HTERT RPE-1 (cell line): ENCODE data around the gene GADD45G.

Experiments
- in situ Hi-C: fragments of 300-500 bp; cut with MboI; formaldehyde crosslinking; loops from 4 replicates; pipeline ENCODE4 v1.14.3; 2020; ENCODE audit warnings: low sequenced_read_pairs

The GADD45G gene

GRCh38 chr9:89648247-89649000, 43.6 kb downstream of the GADD45G start:
- in situ Hi-C loops, result no loop called here

GRCh38 chr9:89649039-89649691, 44.4 kb downstream of the GADD45G start:
- in situ Hi-C loops, result no loop called here

DNA sequence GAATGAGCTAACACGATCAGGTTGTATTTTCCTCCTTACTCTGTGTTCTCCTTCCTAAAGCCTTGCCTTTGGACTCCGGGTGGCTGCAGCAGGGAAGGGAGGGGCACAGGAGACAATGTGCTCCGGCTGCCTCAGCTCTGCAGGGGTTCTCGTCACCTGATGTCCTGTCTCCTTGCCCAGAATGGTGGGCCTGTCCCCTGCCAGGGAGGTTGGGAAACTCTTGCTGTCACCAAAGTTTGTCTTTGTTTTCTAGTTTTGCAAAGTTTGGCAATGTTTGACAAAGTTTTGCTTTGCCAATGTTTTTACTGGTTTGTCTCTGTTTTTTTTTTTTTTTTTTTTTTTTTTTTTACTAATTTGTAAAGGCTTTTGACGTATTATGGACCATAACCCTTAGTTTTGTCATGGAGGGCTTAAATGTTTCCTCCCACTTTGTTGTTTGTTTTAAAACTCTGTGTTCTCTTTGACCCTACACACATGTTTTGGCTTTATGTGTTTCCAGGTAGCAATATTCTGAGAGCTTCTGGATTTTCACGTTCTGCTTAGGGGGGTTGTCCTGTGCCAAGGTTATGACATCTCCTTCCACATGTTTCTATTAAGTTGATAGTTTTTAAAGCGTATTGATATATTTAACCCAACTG, 49.3 kb downstream of the GADD45G start:
- in situ Hi-C loops, result no loop called here

- in situ Hi-C loops, result no loop called here
Measured at GRCh38 chr9:89655056-89655989, 50.5 kb downstream of the GADD45G start.
